HG03342 (cell line): ENCODE measurements around the gene SDC3.
"Not testable (repeated sequence)": the region's sequence is repeated elsewhere in the genome, so short reads cannot be mapped to it uniquely, and the experiment has no call there.

Experiments
- ATAC-seq: cut with Tn5 transposase; IDR thresholded peaks from one replicate; pipeline ENCODE4 v1.9.1; 2021; ENCODE audit warnings: mild to moderate bottlenecking, moderate library complexity; ENCODE audit not compliant: unreplicated experiment

Gene SDC3, protein sequence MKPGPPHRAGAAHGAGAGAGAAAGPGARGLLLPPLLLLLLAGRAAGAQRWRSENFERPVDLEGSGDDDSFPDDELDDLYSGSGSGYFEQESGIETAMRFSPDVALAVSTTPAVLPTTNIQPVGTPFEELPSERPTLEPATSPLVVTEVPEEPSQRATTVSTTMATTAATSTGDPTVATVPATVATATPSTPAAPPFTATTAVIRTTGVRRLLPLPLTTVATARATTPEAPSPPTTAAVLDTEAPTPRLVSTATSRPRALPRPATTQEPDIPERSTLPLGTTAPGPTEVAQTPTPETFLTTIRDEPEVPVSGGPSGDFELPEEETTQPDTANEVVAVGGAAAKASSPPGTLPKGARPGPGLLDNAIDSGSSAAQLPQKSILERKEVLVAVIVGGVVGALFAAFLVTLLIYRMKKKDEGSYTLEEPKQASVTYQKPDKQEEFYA

DNA sequence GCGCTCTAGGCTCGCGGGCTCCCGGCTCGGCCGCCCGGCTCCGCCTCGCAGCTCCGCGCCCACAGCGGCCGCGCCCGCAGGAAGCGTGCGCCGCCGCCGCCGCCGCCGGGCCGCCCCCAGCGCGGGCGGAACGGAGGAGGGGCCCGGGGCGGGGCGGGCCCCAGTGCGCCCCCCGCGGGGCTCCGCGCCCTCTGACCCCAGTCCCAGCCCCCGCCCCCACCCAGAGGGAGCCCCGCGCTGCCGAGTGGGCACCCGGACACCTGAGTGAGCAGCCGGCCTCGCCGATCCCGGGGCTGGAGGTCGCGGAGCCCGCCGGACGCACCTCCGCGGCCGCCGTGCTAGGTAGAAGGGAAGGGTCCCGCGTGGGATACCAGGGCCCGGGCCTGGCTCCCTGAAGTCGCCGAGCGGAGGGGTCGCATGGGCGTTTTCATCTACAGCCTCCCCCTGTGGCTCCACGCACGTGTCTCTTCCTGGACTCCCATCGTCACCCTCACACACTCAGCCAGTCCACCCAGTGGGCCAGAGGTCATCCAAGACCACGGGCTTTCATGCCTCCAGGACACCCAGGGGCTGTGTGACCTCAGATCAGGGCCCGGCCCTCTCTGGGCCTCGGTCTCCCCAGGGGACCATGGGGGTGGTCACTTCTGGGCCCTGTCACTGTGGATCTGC is at the start of gene SDC3:
Gene SDC3 (minus strand): TSS at position 63 of the 669 bp plus-strand sequence. CDS start 172 bp downstream, outside the sequence.
- no peak for ATAC-seq

DNA sequence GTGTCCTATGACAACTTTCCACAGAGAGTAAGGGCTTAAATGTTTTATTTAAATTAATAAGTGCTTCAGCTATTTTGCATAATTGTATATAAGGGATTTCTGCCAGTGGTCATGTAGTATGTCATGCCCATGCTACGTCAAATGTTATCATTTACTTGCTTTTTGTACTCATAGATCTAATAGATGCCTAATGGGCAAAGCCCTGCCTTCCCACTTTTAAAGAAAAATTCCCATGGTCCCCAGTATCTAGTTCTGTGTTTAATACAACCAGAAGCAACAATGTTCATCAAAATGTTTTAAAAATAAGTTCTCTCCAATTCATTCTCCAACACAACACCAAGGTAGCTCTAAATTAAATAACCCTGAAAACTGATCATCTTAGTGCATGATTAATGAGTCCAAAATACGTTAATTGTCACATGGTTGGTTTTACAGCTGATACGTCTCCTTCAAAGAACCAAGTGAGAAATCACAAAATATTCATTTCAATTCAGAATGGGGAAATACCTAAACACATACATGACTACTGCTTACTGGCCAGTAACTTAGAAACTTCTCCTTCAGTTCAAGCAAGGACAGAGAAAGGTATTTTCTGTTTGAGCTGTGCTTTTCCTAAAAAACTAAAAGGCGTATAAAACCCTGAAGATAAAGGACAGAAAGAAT is 49.1 kb upstream of the SDC3 start:
- ATAC-seq = no peak

DNA sequence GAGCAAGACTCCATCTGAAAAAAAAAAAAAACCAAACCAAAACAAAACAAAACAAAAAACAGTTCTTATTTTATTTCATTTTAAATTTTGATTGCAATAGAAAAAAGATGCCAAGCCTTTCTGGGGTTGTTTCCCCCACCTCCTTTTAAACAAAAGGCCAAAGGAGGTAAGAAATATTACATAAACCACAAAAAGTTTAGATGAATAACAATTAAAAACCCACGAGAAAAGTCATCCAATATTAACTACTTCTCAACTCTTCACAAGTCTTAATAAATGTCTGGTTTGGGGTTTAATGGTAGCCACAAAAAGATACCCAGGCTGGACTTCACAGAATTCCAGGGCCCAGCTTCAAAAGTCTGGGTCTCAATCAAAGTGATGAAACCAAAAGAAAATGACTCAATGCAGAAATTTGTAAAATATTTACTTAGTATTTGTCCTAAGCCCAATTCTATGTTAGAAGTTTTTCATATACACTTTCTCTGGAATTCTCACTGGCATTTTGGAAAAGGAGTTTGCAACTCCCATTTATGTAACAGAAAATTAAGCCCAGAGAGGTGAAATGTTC is 47.0 kb upstream of the SDC3 start:
- no peak for ATAC-seq

DNA sequence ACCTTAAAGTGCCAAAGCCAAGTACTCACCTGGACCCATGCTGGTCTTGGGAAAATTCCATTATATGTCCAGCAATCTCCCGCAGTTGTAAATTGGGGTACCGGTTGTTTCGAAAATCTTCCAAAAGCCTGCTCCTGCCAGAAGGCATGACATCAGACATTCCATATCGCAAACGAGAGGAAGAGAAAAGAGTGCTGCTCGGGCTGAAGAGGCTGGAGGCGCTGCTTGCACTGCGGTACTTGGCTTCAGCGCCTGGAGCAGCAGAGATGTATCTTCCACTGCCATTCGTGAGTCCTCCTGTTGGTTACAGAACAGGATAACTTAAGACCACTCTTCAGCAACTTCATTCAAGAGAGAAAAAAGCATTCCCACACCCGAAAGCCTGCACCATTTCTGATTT is 45.1 kb upstream of the SDC3 start:
- no peak for ATAC-seq

DNA sequence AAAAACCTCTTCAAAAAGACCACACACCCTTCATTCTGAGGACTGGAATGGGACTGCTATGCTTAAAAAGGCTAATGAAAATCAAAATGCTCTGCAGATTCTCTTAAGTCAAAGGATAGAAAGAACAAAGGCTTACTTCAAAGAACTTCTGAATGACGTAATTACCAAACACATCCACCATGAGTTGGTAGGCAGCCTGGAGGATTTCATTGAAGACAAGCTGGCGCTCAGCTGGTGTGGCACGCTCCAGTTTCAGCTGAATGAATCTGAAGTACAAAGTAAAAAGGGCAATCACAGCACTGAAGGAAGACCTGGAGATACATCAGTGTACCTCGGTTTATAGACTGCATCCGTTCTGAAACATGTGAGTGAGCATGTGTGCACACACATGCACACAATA is 43.5 kb upstream of the SDC3 start:
- ATAC-seq = no peak

DNA sequence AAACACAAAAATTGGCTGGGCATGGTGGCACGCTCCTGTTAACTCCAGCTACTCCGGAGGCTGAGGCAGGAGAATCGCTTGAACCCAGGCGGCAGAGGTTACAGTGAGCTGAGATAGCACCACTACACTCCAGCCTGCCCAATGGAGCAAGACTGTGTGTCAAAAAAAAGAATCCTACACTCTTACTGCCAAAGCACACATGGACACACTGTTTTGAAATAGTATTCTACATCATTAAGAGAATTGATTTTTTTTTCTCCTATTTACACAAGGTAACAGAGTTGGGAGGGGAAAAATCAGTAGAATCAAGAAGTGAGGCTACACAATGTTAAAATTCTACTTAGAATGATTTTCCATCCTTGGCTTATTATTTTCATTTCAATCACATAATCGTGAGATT is 42.1 kb upstream of the SDC3 start:
- ATAC-seq = no peak

DNA sequence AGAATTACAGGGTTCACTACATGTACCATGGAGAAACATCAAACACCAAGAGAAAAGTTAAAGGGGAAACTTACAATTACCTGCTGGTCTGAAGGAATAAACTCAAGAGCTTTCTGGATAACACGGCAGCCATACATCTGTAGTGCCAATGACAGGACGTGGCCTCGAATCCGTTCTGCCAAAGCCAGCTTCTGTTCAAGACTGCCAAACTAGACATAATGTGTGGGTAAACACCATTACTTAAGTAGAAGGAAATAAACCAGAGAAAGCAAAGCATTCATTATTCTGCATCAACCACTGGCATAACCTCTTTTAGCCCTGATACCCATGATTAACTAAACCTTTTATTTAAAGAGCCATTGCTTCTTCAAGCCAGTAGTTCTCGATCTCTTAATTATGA is 41.5 kb upstream of the SDC3 start:
- no peak for ATAC-seq

DNA sequence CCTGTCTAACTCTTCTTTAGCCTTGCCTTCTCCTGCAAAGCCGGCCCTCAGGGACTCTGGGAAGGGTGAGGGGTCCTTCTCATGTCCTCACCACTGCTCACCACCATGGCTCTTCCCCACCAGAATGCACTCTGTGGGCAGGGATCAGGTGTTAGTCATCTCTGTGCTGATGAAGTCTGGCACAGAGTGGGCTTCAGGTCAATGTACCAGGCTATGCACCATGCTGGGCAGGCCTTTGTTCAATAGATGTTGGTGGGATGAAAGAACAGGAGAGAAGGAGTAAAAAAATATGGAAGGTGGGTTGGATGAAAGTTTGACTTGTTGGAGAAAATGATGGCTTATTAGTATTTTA is 40.9 kb upstream of the SDC3 start:
- ATAC-seq = not testable (repeated sequence)

DNA sequence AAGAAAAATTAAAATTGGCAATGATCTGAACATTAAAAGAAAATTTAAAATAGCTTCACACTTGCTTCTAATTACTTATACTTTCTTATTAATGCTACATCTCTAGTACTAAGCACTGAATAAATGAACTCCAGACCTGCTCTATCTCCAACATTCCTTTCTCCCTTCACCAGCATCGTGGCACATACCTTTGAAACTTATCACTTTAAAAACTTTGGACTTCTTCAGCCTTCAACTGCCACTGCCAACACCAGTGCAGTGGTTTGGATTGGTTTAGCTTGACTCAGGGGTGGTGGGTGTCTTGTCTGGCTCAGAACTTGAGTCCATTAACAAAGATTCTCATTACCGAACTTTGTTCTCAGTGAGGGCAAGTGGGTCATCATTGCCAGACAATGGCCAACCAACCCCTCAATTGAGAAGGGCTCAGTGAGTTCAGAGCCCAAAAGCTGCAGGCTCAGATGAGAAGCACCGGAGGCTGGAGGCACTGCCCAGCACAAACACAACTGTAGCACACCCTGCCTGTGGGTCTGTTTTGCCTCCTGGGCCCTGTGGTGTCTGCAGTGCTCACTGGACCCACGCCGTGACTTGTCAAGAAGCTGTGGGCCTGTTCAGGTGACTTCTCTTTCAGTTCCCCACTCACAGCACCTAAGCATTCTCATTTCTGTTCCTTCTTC is 40.4 kb upstream of the SDC3 start:
- not testable (repeated sequence) for ATAC-seq

DNA sequence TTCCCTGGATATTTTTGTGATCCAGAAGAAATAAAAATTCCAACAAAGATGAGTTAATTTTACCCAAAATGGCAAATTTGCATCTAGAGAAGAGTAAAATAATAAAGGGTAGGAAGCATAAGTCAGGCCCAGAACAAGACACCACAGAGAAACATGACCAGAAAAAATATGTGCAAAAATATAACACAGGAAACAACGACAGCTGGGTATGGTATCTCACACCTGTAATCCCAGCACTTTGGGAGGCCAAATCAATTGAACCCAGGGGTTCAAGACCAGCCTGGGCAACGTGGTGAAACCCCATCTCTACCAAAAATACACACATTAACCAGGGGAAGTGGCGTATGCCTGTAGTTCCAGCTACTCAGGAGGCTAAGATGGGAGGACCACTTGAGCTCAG is 39.7 kb upstream of the SDC3 start:
- no peak for ATAC-seq

DNA sequence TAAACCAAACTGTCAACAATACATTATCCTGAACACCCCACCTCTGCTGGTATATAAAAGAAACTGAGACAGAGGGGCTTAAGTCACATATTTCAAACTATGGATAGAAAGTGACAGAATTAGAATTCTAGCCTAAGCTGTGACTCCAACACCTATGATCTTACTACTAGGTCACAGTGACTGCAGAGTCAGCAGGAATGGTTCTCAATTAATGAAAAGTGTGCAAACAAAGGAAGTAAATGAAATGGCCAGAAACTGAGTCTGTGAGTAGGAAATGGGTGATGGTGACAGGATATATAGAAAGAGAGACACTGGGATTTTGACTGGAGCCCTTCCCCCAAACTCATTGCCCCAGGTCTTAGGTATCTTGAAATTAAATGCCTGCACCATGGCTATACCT is 38.7 kb upstream of the SDC3 start:
- ATAC-seq = no peak

DNA sequence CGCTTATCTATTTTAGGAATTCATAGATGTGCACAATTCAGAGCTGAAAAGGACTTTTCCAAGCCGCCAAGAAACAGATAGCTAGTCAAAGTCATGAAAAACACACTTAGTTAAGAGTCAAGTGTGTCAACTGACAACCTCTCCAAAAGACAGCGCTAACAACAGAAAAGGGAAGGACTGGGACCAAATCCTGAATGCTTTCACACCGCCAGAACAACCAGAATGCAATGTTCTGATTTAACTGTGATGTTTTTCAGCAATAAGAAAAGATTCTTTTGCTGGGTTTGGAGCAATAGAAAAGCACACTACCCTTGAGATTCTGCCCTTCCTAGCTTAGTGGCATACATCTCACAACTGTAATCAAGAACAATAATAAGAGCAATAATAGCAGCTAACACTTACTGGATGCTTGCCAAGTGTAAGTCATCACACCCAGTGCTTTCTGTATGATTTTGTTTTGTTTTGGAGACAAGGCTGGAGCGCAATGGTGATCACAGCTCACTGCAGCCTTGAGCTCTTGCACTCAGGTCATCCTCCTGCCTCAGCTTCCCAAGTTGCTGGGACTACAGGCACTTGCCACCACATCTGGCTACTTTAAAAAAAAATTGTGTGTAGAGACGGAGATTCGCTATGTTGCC is 33.9 kb upstream of the SDC3 start:
- ATAC-seq = no peak

DNA sequence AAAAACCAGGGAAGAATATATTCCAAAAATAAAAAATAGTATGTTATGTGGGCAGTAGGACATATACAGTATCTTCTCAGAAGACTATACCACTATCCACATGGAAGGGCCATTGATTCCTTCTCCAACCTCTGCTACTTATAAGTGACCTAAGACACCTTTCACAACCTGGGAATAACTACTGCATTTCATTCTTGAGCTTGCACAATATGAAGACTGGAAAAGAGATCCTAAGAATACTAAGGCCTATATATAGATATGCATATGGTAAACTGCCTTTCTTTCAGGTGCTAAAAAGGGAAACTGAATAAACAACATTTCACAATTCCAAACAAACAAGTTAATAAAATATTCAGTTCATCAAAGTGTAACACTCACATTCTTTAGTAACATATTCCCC is 32.0 kb upstream of the SDC3 start:
- ATAC-seq = no peak

DNA sequence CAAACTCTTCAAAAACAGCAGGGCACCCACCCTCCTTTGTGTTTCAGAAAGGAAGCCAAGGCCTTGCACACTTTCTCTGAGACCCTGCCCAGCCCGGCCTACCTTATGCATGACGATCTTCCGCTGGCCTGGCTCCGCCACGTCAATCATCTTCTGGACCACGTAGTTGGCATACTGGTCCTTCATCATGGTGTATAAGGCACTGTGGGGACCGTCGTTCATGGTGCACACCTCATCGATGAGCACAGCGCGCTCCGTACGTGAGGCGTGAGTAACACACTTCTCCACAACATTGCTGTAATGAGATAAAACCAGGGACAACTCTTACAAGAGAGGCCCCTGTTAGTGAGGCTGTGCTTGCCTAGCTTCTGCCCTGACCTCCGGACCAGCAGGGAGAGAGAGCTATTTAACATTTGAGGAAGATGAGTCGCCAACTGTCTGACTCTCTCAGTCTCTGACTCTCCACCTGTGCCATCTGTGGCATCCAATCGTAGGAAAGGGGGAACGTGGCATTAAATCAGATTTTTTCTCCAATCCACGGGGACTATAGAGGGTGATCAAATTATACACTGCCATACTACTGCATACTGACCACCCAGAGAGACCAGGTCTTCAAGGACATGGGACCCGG is 28.1 kb upstream of the SDC3 start:
- no peak for ATAC-seq

DNA sequence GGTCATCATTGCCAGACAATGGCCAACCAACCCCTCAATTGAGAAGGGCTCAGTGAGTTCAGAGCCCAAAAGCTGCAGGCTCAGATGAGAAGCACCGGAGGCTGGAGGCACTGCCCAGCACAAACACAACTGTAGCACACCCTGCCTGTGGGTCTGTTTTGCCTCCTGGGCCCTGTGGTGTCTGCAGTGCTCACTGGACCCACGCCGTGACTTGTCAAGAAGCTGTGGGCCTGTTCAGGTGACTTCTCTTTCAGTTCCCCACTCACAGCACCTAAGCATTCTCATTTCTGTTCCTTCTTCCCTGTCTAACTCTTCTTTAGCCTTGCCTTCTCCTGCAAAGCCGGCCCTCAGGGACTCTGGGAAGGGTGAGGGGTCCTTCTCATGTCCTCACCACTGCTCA is 27.2 kb upstream of the SDC3 start:
- ATAC-seq = not testable (repeated sequence)

DNA sequence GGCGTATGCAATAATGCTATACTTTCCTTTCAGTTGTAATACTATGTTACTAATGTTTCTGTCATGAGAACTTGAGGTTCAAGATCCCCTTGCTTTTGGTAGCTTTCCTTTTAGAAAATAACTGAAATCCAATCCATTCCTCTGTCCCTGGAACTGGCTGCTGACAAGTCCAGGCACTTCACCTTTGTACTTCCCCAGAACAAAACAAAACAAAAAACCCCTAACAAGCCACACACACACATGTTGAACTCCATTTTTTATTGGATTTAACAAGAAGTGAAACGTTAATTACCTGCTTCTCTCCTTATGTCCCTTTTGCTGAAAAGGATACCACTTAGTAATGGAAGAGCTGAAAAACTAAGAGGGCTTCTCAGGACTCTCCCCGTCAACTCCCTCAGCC is 26.1 kb upstream of the SDC3 start:
- no peak for ATAC-seq

DNA sequence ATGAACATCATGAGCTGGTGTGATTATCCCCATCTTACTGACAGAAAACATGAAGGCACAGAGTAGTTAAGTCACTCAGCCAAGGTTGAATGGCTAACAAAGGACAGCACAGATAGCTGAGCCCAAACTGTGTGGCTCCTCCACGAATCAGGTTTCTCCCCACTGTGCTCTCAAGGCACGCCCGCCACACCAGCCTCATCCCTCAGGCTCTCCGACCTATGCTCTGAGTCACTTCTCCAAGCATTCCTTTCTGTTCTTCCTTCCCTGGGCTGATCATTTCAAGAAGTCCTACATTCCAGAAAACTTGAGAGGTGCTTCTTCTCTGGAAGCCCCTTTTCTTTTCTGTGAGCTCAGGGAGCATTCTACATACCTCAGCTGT is 25.3 kb upstream of the SDC3 start:
- no peak for ATAC-seq

DNA sequence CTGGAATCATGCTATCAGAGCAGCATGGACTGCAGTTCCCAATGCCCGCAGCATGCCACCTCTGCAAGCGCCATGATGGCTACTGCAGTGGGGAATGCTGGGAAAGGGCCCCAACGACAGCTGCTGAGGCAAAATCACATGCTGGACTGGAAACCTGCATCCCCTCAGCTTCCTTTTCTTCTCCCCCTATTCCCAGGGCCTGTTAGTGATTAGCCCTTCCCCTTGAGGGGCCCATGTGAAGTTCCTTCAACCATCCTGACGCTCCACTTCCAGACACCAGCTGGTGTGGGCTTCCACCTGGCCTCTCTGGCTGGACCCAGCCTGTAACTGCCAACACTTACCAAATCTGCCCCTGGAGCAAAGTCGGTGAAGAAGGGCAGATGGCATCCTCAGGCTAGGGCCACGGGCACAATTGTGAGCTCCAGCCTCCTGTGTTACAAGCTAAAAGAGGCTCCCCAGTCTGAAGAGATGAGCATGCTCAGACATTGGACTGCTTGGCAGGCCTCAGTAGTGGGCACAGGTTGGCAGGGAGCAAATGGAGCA is 22.1 kb upstream of the SDC3 start:
- no peak for ATAC-seq

DNA sequence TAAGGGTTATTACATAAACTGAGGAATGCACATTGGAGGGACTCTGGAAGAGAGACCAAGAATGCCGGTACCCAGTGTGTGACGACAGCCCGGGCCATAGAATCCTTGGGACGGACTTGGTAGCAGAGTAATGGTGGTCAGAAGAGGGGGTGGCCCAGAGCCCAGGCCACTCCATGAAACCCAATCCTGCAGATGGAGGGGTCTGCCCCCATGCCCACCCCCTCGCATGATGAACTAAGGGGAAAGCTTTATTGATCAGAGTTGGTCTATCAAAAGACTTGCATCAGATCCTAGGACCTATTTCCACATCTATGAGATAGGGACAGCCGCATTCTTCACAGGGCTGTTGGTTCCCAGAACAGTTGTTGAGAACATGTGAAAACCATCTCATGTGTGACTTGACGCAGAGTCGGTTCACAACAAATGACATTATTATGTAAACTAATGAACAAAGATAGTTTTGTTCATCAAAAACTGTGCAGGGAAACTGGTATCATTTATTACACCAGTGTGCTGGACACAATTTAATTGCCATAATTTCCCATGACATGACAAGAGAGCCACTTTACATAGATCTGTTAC is 21.5 kb upstream of the SDC3 start:
- no peak for ATAC-seq
